GM12873 (cell line): ENCODE data around the gene BPI.

ENCODE experiments used
- TF ChIP-seq, protein P1 (sequence below): IDR thresholded peaks from 2 replicates; pipeline ENCODE4 v1.5.1; 2012; ENCODE audit warnings: low read depth, mild to moderate bottlenecking, moderate library complexity, low read length, control low read depth; ENCODE audit not compliant: insufficient read depth; ENCODE audit errors: missing control alignments

BPI gene

DNA sequence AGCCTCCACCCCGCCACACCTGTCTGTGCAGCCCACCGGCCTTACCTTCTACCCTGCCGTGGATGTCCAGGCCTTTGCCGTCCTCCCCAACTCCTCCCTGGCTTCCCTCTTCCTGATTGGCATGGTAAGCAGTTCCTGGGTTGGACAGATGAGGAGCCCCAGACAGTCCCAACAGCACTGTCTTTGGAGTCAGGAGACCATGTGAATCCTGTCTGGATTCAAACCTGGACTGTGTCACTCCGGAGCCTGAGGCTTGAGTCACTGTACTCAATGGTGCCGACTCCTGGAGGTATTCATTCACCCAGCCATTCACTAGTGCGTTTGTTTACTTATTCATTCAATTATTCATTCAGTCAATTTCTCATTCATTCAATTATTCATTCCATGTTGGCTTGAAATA, 22.4 kb downstream of the BPI start:
- TF ChIP-seq, protein P1, sequence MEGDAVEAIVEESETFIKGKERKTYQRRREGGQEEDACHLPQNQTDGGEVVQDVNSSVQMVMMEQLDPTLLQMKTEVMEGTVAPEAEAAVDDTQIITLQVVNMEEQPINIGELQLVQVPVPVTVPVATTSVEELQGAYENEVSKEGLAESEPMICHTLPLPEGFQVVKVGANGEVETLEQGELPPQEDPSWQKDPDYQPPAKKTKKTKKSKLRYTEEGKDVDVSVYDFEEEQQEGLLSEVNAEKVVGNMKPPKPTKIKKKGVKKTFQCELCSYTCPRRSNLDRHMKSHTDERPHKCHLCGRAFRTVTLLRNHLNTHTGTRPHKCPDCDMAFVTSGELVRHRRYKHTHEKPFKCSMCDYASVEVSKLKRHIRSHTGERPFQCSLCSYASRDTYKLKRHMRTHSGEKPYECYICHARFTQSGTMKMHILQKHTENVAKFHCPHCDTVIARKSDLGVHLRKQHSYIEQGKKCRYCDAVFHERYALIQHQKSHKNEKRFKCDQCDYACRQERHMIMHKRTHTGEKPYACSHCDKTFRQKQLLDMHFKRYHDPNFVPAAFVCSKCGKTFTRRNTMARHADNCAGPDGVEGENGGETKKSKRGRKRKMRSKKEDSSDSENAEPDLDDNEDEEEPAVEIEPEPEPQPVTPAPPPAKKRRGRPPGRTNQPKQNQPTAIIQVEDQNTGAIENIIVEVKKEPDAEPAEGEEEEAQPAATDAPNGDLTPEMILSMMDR: no peak

DNA sequence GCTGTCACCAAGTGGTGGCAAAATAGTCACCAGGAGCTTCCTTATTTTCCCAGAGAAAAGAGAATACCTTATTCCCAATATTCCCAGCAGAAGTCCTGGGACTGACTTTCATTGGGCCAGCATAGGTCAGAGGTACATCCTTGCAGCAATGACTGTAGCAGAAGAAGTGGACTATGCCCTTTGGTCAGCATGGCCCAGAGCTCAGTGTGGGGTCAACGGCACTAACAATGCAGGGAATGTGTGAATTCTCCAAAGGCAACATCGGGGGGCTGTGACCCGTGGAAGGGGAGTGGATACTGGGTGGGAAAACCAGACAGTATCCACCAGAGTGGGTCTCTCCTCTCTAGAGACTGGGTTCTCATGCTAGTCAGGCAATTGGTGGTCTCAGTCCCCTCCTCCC, 26.7 kb downstream of the BPI start:
- TF ChIP-seq, protein P1: no peak

DNA sequence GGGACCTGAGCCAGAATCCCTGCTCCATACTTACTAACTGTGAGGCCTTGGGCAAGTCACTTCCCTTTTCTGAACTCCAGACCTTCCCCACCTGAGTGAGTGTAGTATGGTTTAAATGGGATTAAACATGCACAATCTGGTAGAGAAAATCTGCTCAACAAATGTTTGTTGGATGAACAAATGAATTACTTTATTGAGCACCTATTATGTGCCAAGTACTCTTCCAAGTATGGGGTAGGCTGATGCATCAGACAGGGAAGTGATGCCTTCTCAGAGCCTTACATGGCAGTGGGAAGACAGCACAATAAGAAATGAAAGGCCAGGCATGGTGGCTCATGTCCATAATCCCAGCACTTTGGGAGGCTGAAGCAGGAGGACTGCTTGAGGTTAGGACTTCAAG, 27.3 kb downstream of the BPI start:
- TF ChIP-seq, protein P1: no peak

DNA sequence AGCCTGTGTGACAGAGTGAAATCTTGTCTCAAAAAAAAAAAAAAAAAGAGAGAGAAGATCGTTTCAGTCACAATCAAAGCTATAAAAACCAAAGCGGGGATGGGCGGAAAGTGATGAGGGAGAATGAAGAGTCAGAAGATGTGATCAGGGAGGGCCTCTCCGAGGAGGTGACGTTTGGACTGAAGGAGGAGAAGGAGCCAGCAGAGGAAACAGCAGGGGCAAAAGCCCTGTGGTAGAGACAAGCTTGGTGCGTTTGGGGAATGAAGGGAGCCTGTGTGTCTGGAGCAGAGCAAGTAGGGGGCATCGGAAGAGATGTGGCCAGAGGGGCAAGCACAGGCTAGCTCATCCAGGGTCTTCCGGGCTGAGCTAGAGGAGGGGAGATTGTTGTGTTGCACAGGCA, 27.9 kb downstream of the BPI start:
- TF ChIP-seq, protein P1: no peak

DNA sequence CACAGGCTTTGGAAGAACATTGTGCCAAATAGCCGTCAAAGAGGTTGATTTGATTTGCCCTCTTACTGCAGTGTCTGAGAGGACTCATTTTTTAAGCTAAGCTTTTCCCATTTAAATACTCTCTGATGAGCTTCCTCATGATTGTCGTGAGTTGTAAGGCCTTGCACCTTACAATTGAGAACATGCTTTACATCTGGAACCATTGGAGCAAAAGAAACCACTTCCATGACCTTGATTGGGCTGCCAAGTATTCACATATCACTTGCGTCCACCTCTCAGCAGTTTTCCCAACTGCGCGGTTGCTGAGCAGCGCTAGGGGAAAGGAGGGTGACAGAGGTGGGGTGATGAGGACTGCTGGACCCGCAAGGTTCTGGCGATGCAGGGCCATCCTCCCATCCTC, 30.1 kb downstream of the BPI start:
- TF ChIP-seq, protein P1: no peak

DNA sequence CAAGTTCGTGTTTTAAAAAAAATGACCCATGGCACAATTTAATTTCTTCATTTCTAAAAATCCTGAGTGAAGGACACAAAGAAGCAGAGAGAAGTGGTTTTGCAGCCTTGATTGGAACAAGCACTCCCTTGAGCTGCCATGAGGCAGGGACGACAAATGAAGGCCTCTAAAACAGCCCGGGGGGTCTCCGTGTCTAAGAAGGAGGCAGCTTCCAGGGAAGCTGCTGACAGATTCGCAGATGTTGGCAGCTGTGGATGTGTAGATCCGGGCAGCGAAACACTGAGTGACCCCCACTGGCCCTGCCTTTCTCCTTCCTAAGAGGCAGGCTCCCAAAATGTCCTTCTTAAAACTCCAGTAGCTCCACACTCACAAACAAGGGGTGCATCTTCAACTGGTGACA, 32.8 kb downstream of the BPI start:
- TF ChIP-seq, protein P1: no peak

DNA sequence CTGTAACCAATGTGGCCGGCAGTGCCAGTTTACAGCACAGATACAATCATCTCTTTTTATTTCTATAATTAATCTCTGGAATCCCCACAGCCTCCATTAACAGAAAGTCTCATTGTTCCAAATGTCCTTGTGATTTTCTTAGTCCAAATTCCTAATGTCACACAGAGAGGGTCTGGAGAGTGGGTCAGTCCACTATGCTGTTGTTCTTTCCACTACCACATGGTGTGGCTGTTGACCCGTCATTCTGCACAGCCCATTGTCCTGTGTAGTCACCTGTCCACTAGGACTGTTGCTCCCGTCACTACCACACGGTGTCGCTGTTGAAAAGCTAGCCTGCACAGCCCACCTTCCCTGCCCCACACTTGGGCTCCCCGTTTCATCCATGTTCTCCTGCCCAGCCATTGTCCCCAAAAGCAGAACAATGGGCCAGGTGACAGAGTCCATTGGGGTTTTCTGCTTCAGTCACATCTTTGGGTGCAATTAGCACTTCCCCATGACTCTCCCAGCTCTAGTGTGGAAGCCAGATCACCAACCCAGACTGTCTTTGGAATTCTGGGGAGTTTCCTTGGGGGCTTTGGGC, 33.7 kb downstream of the BPI start:
- TF ChIP-seq, protein P1: peak; percentile 68
